ENCODE results near the gene ENAH. TPM values are rescaled to one million over a fixed set of nuclear protein-coding genes. Genes with fewer than 3 reads are reported as not detected.
A peak's percentile ranks its signal among the peaks of the same experiment; 100 is the strongest.

Gene ENAH
- total RNA-seq, 4 donors from 2014 or later = 8.6 to 42.5 (median 35.9) TPM

DNA sequence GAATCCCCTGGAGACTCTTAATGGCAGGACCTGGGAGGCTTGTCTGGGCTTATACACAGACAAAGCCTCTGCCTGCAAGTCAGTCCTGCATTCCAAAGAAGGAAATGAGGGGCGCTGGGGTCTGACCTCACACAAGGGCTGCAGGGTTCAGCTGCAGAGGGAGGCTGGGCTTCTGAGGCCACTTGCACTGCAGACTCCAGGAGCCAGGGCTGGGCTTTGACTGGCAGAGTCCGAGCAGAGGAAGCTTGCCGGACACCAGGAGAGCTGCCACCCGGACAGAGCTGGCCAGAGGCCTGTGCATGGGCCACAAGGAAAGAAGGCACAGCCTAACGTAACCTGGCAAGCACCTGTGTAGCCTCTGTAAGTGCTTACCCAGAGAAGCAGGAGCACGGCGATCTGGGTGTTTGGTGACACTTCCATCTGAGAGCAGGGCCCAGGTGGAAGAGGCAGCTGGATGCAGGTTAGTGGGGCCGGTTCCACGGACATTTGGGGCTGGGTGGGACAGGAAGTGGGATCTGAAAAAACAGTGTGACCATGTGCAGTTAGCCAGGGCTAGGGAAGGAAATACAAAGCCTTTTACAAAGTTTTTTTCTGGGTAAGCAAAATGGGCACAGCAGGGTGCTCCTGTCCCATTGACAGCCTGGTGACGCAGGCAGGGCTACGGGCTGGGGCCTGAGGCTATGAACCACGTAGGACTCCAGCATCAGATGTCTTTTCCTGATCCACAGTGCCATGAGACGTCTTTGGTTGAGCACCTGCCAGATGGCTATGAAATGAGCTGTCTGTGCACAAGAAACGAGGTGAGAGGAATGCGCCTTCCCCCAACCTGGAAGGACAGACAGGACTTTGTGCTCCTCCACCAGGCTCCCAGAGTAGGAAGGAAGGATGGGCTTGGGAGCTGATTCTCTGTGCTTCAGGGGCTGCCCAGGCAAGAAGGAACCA lies 187.8 kb downstream of the ENAH start:
- Histone ChIP-seq H3K4me1 (peaks cover 37 to 81% (median 50%) of the 10 kb centered on the region in 3 donors), H3K9me3 (no peaks in the 10 kb centered on the region), H3K4me3 (no peak overlapping the region), H3K27ac (peak overlapping the region in 1 of 4 donors; percentile 9), H3K27me3 (no peaks in the 10 kb centered on the region), H3K36me3 (no peaks in the 10 kb centered on the region)
- DNase-seq = no peak
- TF ChIP-seq POLR2A (IDR thresholded peaks at IDR 0.05) = no peak
- TF ChIP-seq, protein P1, sequence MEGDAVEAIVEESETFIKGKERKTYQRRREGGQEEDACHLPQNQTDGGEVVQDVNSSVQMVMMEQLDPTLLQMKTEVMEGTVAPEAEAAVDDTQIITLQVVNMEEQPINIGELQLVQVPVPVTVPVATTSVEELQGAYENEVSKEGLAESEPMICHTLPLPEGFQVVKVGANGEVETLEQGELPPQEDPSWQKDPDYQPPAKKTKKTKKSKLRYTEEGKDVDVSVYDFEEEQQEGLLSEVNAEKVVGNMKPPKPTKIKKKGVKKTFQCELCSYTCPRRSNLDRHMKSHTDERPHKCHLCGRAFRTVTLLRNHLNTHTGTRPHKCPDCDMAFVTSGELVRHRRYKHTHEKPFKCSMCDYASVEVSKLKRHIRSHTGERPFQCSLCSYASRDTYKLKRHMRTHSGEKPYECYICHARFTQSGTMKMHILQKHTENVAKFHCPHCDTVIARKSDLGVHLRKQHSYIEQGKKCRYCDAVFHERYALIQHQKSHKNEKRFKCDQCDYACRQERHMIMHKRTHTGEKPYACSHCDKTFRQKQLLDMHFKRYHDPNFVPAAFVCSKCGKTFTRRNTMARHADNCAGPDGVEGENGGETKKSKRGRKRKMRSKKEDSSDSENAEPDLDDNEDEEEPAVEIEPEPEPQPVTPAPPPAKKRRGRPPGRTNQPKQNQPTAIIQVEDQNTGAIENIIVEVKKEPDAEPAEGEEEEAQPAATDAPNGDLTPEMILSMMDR (IDR thresholded peaks at IDR 0.05) = no peak
- intact Hi-C loops (cut with DNase I) = no loop called here
- WGBS, 2 donors = 29 to 58% methylated on average over 1 to 10 of the region's 15 CpGs

GRCh38 chr1:225462714-225463574 lies 190.0 kb downstream of the ENAH start:
- Histone ChIP-seq H3K27ac (peak overlapping the region; percentile 59 to 90 (median 78)), H3K36me3 (no peaks in the 10 kb centered on the region), H3K4me1 (peaks cover 50 to 95% (median 58%) of the 10 kb centered on the region in 3 donors), H3K4me3 (no peak overlapping the region), H3K27me3 (no peaks in the 10 kb centered on the region), H3K9me3 (no peaks in the 10 kb centered on the region)
- DNase-seq = no peak
- TF ChIP-seq POLR2A (IDR thresholded peaks at IDR 0.05) = no peak
- TF ChIP-seq, protein P1 (IDR thresholded peaks at IDR 0.05) = no peak
- intact Hi-C loops (cut with DNase I) = no loop called here
- 45 to 58% methylated on average over 8 to 11 of the region's 15 CpGs for WGBS, 2 donors

- DNase-seq = no peak
- Histone ChIP-seq H3K27me3 (no peaks in the 10 kb centered on the region), H3K36me3 (no peaks in the 10 kb centered on the region), H3K4me3 (no peak overlapping the region), H3K4me1 (peaks cover 50 to 93% (median 58%) of the 10 kb centered on the region in 3 donors), H3K9me3 (no peaks in the 10 kb centered on the region), H3K27ac (peak overlapping the region; percentile 79 to 90 (median 85))
- WGBS, 2 donors = 29 to 41% methylated on average over 4 to 5 of the region's 5 CpGs
- no peak for TF ChIP-seq POLR2A (IDR thresholded peaks at IDR 0.05)
- TF ChIP-seq, protein P1 (IDR thresholded peaks at IDR 0.05) = no peak
- intact Hi-C loops (cut with DNase I) = no loop called here
Observed at GRCh38 chr1:225462429-225462713, 190.6 kb downstream of the ENAH start.

GRCh38 chr1:225461533-225462428 lies 191.1 kb downstream of the ENAH start:
- WGBS, 2 donors = 87 to 88% methylated on average over 6 to 8 of the region's 19 CpGs
- Histone ChIP-seq H3K9me3 (no peaks in the 10 kb centered on the region), H3K27me3 (no peaks in the 10 kb centered on the region), H3K4me1 (peaks cover 50 to 87% (median 58%) of the 10 kb centered on the region in 3 donors), H3K27ac (peak overlapping the region; percentile 79 to 90 (median 85)), H3K4me3 (no peak overlapping the region), H3K36me3 (no peaks in the 10 kb centered on the region)
- TF ChIP-seq, protein P1 (IDR thresholded peaks at IDR 0.05) = no peak
- no peak for TF ChIP-seq POLR2A (IDR thresholded peaks at IDR 0.05)
- no peak for DNase-seq
- intact Hi-C loops (cut with DNase I) = no loop called here

All from esophagus squamous epithelium (tissue), 5 donors.